Uterine smooth muscle cell (primary cell): ENCODE results near the gene SEMA4D. TPM values are rescaled to one million over a fixed set of nuclear protein-coding genes. Genes with fewer than 3 reads are reported as not detected.

Source experiments
- total RNA-seq: library from RNA; depleted of rRNA; stranded (reverse); fragments of >200 nt; gene quantifications from 2 replicates; pipeline ENCODE4 v1.2.3, GENCODE V29; 2014

SEMA4D gene, protein sequence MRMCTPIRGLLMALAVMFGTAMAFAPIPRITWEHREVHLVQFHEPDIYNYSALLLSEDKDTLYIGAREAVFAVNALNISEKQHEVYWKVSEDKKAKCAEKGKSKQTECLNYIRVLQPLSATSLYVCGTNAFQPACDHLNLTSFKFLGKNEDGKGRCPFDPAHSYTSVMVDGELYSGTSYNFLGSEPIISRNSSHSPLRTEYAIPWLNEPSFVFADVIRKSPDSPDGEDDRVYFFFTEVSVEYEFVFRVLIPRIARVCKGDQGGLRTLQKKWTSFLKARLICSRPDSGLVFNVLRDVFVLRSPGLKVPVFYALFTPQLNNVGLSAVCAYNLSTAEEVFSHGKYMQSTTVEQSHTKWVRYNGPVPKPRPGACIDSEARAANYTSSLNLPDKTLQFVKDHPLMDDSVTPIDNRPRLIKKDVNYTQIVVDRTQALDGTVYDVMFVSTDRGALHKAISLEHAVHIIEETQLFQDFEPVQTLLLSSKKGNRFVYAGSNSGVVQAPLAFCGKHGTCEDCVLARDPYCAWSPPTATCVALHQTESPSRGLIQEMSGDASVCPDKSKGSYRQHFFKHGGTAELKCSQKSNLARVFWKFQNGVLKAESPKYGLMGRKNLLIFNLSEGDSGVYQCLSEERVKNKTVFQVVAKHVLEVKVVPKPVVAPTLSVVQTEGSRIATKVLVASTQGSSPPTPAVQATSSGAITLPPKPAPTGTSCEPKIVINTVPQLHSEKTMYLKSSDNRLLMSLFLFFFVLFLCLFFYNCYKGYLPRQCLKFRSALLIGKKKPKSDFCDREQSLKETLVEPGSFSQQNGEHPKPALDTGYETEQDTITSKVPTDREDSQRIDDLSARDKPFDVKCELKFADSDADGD
- total RNA-seq: 0.55 and 0.62 TPM in 2 replicates

DNA sequence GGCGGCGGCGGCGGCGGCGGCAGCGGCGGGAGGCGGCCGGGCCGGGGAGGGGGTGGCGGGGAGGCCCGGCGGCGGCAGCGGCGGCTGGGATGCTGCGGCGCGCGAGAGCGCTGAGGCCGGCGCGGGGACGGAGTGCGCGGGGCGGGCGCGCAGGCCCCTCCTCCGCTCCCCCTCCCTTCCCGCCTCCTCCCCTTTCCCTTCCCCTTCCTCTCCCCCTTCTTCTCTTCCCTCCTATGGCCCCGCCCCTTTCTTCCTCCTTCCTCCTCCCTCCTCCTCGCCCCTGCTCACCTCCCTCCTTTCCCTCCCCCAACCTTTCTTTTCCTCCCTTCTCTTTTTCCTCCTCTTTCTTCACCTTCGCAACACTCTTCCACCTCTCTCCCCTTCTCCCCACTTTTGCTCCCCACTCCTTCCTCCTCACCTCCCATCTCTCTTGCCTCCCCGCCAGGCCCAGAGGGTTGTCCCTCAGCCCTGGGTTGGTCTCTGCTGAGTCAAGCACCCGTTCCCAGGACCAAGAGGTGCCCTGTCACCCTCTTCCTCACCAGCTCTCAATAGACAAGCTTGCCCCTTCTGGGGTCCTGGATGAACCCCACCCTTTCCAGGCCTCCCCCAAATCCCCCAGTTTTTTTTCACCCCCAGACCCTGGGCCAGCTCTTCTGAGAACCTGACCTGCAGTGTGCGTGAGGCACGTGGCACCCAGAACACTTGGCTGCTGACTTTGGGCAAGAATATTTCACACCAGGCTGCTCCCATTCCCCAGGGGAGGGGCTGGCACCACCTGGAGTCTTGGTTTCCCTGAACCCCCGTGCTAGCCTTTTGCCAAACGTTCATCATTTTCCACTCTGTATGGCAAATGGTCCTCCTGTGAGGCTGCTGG is at the start of gene SEMA4D:
SEMA4D (minus strand) TSS at position 136 of the 874 bp plus-strand sequence. CDS start 92,657 bp downstream, outside the sequence.

DNA sequence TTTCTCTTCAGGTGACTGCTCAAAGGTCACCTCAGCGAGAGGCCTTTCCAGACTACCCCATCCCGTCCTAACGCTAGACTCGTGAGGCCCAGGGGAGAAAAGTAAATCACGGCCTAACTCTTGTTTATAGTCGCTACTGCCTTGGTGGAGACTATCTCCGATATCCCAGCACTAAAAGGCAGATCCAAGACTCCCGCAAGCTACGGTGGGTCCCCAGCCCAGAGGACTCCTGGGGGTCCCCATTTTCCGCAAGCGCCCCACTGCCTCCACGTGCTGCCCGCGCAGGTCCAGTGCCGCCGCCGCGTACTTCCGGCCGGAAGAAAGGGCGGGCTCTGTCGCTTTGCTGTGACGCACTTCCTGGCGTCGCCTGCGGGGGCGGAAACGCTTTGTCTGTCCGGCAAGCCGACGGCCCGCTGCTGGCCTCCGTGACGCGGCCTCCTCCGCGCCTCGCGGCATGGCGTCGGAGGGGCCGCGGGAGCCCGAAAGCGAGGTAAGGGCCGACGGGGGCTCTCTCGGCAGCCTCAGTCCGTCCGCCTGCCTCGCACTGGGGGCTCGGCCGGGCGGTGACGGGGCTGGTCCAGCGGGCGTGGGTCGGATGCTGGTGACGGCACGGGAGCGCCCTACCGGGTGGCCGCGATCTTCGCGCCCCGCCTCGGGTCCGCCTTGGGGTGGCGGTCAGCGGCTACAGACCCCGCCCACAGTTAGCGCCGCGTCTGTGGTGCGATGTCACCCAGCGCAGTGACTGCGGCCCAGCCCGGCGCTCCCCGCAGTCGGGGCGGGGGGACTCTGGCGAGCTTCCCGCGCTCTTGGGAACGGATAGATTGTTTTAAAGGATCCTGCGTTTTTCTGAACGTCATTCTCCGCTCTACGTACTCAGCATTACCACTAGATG is 179.5 kb downstream of the SEMA4D start, which contains the start of gene SECISBP2:
SECISBP2 (plus strand) TSS at position 378 of the 892 bp plus-strand sequence; CDS start at position 455, 77 bp downstream.

Other genes with a start within 250 kb of the SEMA4D start
- gene CKS2, start 186.9 kb downstream of the SEMA4D start, total RNA-seq: 99.7 and 353 TPM in 2 replicates
- gene SECISBP2, start 179.6 kb downstream of the SEMA4D start, total RNA-seq: 27.8 and 32.6 TPM in 2 replicates
- 0.66 and 2.2 TPM in 2 replicates for gene GADD45G, start 106.9 kb upstream of the SEMA4D start, total RNA-seq